Measurements from ENCODE around the gene GID8. TPM values are rescaled to one million over a fixed set of nuclear protein-coding genes. Genes with fewer than 3 reads are reported as not detected.

The GID8 gene
- total and polyA plus RNA-seq, 2 experiments from 2014 or later: 41.8 to 106 TPM

DNA sequence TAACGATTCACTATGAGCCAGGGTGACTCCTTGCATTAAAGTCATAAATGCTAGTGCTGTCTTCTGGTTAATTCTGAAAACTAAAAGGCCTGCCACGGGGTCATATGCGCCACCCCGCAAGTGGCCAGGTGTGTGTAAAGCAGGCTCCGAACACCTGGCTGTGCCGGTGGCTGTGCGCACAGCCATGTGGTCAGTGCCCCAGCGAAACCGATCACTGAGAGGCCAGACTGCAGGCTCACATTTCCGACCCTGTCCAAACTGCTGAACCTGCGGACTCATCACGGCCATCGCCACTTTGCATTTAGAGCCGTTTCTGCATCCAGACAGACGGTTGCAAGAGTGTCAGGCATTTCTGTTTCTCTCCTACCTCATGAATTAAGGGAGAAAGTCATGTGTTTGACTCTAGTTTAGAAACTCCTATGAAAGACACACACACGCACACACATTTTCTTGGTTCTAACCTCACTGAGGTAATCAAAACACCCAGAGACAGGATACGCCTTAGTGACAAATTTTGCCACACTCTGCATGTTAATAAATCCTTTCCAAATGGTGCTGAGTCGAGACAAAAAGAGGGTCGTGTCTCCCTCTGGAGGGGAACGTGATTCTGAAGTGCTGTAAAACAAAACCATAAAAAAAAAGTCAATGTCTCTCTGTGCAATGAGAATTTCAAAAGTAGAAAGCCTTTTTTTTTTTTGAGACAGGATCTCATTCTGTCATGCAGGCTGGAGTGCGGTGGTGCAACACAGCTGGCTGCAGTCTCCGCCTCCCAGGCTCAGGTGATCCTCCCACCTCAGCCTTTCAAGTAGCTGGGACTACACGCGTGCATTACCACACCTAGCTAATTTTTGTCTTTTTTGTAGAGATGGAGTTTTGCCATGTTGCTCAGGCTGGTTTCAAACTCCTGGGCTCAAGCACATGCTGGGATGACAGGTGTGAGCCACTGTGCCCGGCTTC, 45.3 kb upstream of the GID8 start:
- H2AFZ ChIP-seq: no peak overlapping the region
- no peak overlapping the region for H3K4me3 ChIP-seq
- H3F3A ChIP-seq (replicated peaks; ENCODE audit: low read depth): peaks cover 82% of the 10 kb centered on the region
- Mint-ChIP-seq H3K27me3 (ENCODE audit: insufficient read depth, low read depth, poor library complexity) (peaks cover 17% of the 10 kb centered on the region), H3K36me3 (ENCODE audit: low read depth) (peaks cover 89% of the 10 kb centered on the region), H3K27ac (no peak overlapping the region), H3K4me1 (peaks cover 5% of the 10 kb centered on the region; the same call in 2 of the 3 replicates), H3K9me3 (no peaks in the 10 kb centered on the region; the same call in 2 of the 3 replicates), H3K4me3 (no peak overlapping the region)
- no peak for DNase-seq (ENCODE audit: low spot score)
- TF ChIP-seq ETS1 (IDR thresholded peaks at IDR 0.05) (no peak), ZNF331 (CRISPR knock-in tag; IDR thresholded peaks at IDR 0.05; ENCODE audit: low read depth) (no peak), REST (IDR thresholded peaks at IDR 0.05; ENCODE audit: unreplicated experiment) (no peak), ZNF114 (CRISPR knock-in tag; IDR thresholded peaks at IDR 0.05) (no peak), EZH2 (IDR thresholded peaks at IDR 0.05; ENCODE audit: low read depth, unreplicated experiment) (no peak), CREB1 (CRISPR knock-in tag; IDR thresholded peaks at IDR 0.05; ENCODE audit: low read depth) (no peak), NANOG (IDR thresholded peaks at IDR 0.05; ENCODE audit: borderline replicate concordance) (no peak), POLR2AphosphoS5 (IDR thresholded peaks at IDR 0.05; ENCODE audit: low read depth) (no peak), EZH2phosphoT487 (IDR thresholded peaks at IDR 0.05; ENCODE audit: unreplicated experiment) (no peak), STAT1 (IDR thresholded peaks at IDR 0.05; ENCODE audit: unreplicated experiment) (no peak), CTCF (conservative IDR thresholded peaks at IDR 0.05; ENCODE audit: low read depth in 2 of 2) (no peak), ZNF462 (CRISPR knock-in tag; IDR thresholded peaks at IDR 0.05) (no peak), JUNB (IDR thresholded peaks at IDR 0.05; ENCODE audit: unreplicated experiment) (no peak)
- H3K79me2 ChIP-seq (replicated peaks; ENCODE audit: insufficient read depth): no peaks in the 10 kb centered on the region
- no peak overlapping the region for H3K4me2 ChIP-seq
- H3K9me2 ChIP-seq (ENCODE audit: insufficient read depth): no peaks in the 10 kb centered on the region
- 0 out of 2 replicates have a peak overlapping the region, but pooled peaks have one; percentile 26 for H3K27ac ChIP-seq (ENCODE audit: low read depth)
- H3K36me3 ChIP-seq (ENCODE audit: insufficient read depth): peaks cover 86% of the 10 kb centered on the region
- peaks cover 36% of the 10 kb centered on the region for H4K20me1 ChIP-seq (replicated peaks; ENCODE audit: insufficient read depth)
- no peaks in the 10 kb centered on the region for H3K4me1 ChIP-seq (ENCODE audit: insufficient read depth)
- H3K27me3 ChIP-seq (ENCODE audit: insufficient read depth): no peaks in the 10 kb centered on the region
- ATAC-seq: no peak

Data from GM23338 (cell line).